NCI-H2227 (cell line): Measurements from ENCODE around the gene SLFN13.
"Not testable (repeated sequence)": the region's sequence is repeated elsewhere in the genome, so short reads cannot be mapped to it uniquely, and the experiment has no call there.

Source experiments
- DNase-seq: peaks from one replicate; lab custom pipeline; 2025; ENCODE audit not compliant: unreplicated experiment; lab: John Stamatoyannopoulos, UW

SLFN13 gene

DNA sequence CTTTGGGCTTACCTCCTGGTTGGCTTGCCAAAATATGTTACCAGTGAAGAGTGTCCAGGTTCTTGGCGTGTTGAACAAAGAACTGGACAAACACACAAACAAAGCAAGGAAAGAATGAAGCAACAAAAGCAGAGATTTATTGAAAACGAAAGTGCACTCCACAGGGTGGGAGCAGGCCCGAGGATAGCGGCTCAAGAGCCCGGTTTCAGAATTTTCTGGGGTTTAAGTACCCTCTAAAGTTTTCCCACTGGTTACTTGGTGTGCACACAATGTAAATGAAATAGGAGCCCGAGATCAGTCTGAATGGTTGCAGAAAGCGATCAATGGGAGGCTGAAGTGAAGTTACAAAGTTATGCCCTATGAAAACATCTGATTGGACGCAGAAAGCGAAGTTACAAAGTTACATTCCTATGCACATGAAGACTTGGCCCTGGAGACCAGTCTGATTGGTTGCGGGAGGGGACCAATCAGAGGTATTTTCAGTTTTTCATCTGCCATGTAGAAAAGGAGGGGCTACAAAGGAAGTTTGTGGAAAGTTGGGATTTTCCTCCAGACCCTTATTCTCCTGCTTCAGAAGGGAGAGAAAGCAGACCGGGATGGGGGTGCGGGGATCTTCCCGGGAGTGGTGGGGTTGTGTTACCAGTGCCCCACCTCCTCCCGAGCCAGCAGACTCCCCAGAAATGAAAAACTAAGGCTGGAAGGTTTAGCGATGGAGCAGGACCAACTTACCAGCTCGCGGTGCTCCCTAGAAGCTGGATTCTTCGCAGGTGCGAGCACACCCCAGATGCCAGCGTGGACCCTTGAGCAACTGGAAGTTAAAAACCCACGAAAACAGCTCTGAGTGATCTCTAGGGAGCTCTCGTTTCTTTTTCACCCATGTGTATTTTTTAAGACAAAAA lies 16.1 kb downstream of the SLFN13 start, which contains the start of gene SLFN12:
SLFN12 (minus strand) TSS at position 325 of the 899 bp plus-strand sequence. CDS start 9,472 bp downstream, outside the sequence.
- DNase-seq = no peak

DNA sequence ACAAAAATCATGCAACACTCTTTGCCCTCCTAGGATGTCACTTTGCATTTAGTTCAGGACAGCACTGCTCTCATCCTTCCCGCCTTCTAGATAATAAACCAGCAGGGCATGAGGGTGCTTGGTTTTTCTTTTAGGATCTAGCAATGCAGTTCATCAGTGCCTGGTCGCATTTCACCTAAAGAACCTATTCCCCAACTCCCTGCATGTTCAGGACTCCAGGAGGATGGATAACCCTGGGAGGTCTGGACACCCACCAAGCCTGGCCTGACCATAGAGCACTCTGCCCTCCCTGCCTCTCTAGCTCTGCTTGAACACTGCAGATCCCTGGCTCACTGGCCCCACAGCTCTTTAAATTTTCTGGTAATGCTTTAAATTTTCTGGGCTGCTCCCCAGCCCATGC lies 18.9 kb downstream of the SLFN13 start:
- no peak for DNase-seq

DNA sequence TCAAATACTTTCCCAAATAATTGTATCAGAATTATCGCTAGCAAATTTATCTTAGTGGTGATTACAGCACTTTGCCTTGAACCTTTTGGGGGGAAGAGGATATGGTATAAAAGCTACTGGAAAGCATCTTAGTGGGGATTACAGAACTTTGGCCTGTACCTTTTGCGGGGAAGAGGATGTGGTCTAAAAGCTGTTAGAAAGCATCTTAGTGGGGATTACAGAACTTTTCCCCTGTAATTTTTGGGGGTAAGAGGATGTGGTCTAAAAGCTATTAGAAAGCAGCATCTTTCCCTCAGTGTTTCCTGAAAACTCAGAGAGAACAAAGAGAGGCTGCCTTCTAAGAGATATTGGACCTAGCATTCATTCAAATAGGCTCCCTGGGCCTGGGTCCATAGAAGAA lies 20.3 kb downstream of the SLFN13 start:
- no peak for DNase-seq

DNA sequence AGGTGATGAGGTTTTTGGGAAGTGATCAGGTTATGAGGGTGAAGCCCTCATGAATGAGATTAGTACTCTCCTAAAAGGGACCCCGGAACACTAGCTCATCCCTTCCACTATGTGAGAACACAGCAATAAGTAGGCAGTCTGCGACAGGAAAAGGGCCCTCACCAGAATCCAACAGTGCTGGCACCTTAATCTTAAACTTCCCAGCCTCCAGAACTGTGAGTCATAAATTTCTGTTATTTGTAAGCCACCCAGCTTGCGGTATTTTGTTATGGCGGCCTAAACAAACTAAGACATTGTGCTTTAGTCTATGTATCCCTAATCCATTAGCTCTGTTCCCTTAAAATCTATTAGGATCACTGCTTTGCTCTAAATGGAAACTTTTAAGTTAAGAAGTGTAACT lies 24.8 kb downstream of the SLFN13 start:
- no peak for DNase-seq

DNA sequence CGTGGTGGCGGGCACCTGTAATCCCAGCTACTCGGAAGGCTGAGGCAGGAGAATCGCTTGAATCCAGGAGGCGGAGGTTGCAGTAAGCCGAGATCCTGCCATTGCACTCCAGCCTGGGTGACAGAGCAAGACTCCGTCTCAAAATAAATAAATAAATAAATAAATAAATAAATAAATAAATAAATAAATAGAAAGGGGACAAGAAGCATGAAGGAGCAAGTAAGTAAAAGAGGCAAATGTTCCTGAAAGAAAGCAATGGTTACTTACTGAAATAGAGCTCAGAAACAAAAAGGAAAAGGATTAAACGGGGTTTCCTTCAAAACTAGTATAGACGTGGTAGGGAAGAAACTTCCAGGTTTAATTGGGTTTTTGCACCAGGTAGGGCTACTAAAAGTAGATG lies 27.5 kb downstream of the SLFN13 start:
- not testable (repeated sequence) for DNase-seq

DNA sequence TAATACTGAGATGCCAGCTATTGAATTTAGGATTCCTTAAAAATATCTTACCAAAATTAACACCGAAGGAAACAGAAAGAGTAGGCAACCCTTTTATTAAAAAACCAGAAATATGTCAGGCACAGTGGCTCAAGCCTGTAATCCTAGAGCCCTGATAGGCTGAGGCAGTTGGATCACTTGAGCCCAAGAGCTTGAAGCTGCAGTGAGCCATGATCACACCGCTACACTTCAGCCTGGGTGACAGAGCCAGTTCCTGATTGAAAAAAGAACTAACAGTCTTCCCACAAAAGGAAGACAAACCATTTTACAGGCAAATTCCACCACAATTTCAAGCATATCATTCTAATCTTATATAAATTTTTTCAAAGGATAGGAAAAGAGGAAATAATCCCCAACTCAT lies 31.9 kb downstream of the SLFN13 start:
- DNase-seq = no peak

DNA sequence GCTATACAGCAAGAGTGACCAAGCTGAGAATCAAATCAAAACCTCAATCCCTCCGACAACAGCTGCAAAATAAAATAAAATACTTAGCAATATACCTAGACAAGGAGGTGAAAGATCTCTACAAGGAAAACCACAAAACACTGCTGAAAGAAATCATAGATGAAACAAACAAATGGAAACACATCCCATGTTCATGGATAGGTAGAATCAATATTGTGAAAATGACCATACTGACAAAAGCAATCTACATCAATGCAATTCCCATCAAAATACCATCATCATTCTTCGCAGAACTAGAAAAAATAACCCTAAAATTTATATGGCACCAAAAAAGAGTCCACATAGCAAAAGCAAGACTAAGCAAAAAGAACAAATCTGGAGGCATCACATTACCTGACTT lies 33.9 kb downstream of the SLFN13 start:
- not testable (repeated sequence) for DNase-seq

DNA sequence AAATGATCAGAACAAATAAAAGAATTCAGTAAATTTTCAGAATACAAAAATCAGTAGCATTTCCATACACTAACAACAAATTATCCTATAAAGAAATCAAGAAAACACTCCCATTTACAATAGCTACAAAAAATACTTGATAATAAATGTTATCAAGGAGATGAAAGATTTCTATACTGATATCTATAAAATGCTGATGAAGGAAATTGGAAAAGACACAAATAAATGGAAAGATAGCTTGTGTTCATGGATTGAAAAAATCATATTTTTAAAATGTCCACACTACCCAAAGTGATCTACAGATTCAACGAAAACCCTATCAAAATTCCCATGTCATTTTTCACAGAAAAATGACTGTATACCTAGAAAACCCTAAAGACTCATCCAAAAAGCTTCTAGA lies 34.3 kb downstream of the SLFN13 start:
- DNase-seq = no peak

DNA sequence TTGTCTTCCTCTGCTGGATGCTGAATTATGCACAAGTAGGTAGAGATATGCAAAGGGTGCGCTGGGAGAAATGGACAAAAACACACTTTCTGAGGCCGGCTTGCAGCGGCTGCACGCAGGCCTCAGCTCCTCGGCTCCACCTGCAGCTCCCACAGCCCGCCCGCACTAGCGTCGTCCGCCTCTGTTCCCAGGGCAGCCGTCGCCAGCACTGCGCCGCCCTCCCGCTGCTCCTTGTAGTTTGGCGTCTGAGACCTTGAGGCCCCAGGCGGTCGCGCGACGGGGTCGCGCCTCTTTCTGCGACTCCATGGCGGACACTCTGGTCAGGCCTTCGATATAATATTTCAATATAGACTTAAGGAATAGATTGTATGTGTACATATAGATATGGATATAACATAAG lies 41.0 kb downstream of the SLFN13 start:
- no peak for DNase-seq

DNA sequence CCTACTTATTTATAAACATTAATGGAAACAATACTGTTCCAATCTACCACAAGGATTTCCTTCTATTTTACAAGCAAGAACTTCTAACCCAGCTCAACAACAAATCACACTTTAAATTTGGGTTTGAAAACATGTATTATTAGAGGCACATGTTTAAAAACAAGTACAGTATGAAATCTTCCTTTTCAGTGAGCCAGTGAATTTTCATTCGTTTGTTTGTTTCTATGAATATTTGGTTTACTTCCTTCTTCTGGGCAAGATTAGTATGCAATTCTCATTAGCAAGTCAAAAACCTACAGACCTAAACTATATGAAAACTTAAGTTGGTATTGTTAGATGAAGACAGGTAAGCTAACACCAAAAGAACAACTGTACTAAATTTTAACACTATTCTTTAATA lies 42.0 kb downstream of the SLFN13 start:
- DNase-seq = no peak

DNA sequence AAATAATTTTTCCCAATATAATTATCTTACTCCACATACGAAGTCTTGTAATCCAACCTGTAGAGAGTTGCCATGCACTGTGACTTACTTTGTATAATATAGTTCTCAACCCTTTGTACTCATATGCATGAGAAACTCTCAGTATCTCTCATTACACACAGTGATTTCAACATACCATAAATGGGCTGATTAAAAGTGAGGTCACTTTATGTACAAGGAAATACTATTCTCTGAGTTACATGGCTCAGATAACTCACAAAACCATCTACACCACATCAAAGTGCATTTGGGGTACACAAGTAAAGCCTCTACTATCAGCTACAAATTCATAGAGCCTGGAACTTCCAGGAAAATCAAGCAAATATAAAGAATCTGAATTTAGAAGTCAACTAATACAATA lies 44.2 kb downstream of the SLFN13 start:
- no peak for DNase-seq

DNA sequence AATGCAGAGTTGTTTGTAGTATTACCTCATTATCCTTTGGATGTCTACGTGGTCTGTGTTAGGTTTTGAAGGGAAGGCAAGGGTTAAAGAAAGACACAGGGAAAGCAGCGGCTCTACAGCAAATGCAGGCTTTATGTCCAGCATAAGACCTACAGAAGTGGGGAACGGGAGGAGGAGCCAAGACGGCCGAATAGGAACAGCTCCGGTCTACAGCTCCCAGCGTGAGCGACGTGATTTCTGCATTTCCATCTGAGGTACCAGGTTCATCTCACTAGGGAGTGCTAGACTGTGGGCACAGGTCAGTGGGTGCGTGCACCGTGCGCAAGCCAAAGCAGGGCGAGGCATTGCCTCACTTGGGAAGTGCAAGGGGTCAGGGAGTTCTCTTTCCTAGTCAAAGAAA lies 54.8 kb downstream of the SLFN13 start:
- DNase-seq = peak; percentile 18

DNA sequence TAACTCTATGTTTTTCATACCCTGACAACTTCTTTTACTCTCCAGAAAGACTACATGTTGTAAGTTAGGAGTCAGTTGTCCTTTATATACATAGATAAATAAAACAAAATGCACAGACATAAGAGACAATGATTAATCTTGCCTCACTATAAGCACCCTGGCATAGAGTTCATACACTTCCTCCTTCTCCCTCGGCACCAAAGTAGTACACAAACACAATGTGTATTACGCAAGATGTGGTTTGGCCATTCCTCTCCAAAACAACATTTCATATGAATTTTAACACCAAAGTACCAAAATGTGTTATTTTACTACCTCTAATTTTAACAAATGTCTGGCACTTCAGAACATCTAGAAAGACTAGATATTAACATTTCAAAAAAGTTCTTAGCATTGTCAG lies 57.9 kb downstream of the SLFN13 start:
- DNase-seq = no peak

DNA sequence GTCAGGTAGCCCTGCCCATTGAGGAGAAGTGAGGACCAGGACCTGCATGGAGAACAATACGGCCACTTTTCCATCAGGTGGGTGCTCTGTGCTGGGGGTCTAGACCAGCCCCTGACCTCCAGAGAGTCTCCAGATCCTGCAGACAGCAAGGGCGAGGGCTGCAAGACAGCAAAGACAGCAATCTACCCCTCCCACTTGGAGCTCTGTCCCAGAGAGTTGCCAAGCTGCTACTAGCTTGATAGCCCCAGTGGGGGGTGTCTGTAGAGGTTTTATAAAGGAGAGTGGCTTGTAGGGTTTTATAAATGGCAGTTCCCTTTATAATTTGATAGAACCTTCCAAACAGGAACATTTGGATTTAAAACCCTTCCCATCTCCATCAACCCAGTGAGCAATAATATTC lies 58.4 kb downstream of the SLFN13 start:
- no peak for DNase-seq

DNA sequence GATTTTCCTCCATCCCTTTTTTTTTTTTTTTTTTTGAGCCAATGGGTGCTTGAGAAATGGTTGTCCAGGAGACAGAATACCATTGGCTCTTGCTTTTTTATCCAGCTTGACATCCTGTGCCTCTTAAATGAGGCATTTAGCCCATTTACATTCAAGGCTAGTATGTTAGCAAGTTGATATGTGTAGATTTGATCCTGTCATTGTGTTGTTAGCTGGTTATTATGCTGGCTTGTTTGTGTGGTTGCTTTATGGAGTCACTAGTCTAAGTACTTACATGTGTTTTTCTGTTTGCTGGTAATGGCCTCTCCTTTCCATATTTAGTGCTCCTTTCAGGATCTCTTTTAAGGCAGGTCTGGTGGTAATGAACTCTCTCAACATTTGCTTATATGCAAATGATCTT lies 61.1 kb downstream of the SLFN13 start:
- no peak for DNase-seq
